Gastroesophageal sphincter (tissue), 3 donors: Measurements from ENCODE around the gene GNAI2.

Source experiments
- CTCF ChIP-seq, 4 experiments: fragments of 200-600 bp in 2 of 4; fragments of 450-650 bp in 2 of 4; sonication (generic) in 1 of 4; IDR thresholded peaks; one replicate each; pipeline ENCODE4 v1.5.1; 2017 to 2019; ENCODE audit warnings: antibody characterized with exemption in 4 of 4, mild to moderate bottlenecking in 2 of 4, moderate library complexity in 2 of 4
- EP300 ChIP-seq: sonication (generic); formaldehyde crosslinking; IDR thresholded peaks from one replicate; pipeline ENCODE4 v1.6.1; 2017; ENCODE audit warnings: antibody characterized with exemption, mild to moderate bottlenecking
- POLR2A ChIP-seq, 2 donors: fragments of 450-650 bp; IDR thresholded peaks; one replicate each; pipeline ENCODE4 v1.6.1; 2017; ENCODE audit warnings: antibody characterized with exemption in 2 of 2, mild to moderate bottlenecking in 2 of 2, moderate library complexity in 1 of 2

DNA sequence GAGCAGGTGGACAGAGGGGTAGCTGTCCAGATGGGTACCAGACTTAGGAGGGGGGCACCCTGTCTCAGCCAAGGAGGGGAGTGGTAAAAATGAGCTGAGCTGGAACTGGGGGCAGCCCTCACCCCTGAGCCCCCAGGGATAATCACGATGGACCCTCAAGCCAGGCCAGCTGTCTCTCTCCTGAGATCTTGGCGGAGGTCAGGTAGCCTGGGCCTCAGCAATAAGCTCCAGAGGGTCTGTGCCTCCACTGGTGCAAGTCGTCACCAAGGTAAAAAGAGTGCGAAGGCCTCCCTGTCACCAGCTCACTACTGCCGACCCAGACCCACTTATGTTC is 25.9 kb upstream of the GNAI2 start:
- no peak for TF ChIP-seq CTCF (IDR thresholded peaks at IDR 0.05)
- no peak for TF ChIP-seq EP300
- no peak for TF ChIP-seq POLR2A (IDR thresholded peaks at IDR 0.05)
